ENCODE data around the gene RPS19BP1.
"Not testable (repeated sequence)": the region's sequence is repeated elsewhere in the genome, so short reads cannot be mapped to it uniquely, and the experiment has no call there.

RPS19BP1 gene

GRCh38 chr22:39510529-39511149, 21.9 kb downstream of the RPS19BP1 start:
- no peak for DNase-seq

- DNase-seq = no peak
Measured at GRCh38 chr22:39508393-39508792, 24.2 kb downstream of the RPS19BP1 start.

GRCh38 chr22:39507021-39507420, 25.5 kb downstream of the RPS19BP1 start:
- not testable (repeated sequence) for DNase-seq

GRCh38 chr22:39504071-39504470, 28.5 kb downstream of the RPS19BP1 start:
- DNase-seq = no peak

GRCh38 chr22:39503630-39504029, 28.9 kb downstream of the RPS19BP1 start:
- no peak for DNase-seq

- no peak for DNase-seq
Measured at GRCh38 chr22:39502789-39503409, 29.6 kb downstream of the RPS19BP1 start.

GRCh38 chr22:39502109-39502788, 30.3 kb downstream of the RPS19BP1 start, which contains the start of gene MIEF1:
TSS of gene MIEF1 (plus strand) at chr22:39502290. CDS start at chr22:39511295, 9,005 bp downstream.
- DNase-seq = no peak

- DNase-seq = no peak
Measured at GRCh38 chr22:39501644-39502108, 30.9 kb downstream of the RPS19BP1 start.

GRCh38 chr22:39500101-39500500, 32.4 kb downstream of the RPS19BP1 start:
- no peak for DNase-seq

- no peak for DNase-seq
Measured at GRCh38 chr22:39498802-39499201, 33.7 kb downstream of the RPS19BP1 start.

GRCh38 chr22:39498368-39498767, 34.2 kb downstream of the RPS19BP1 start:
- DNase-seq = no peak

GRCh38 chr22:39497429-39497828, 35.1 kb downstream of the RPS19BP1 start:
- DNase-seq = no peak

GRCh38 chr22:39496131-39496838, 36.3 kb downstream of the RPS19BP1 start:
- DNase-seq = peak; percentile 46

GRCh38 chr22:39494471-39495120, 38.0 kb downstream of the RPS19BP1 start:
- DNase-seq = no peak

- DNase-seq = no peak
Measured at GRCh38 chr22:39493759-39494158, 38.8 kb downstream of the RPS19BP1 start.

GRCh38 chr22:39492186-39492585, 40.4 kb downstream of the RPS19BP1 start:
- no peak for DNase-seq

- no peak for DNase-seq
Measured at GRCh38 chr22:39491696-39492095, 40.9 kb downstream of the RPS19BP1 start.

GRCh38 chr22:39490966-39491680, 41.4 kb downstream of the RPS19BP1 start:
- no peak for DNase-seq

- peak; percentile 48 for DNase-seq
Measured at GRCh38 chr22:39490135-39490798, 42.3 kb downstream of the RPS19BP1 start.

- DNase-seq = no peak
Measured at GRCh38 chr22:39489094-39490068, 43.2 kb downstream of the RPS19BP1 start.
